Fibroblast of lung (primary cell): ENCODE results near the gene PRKAG2.

Source experiments
- CTCF ChIP-seq, 2 donors: IDR thresholded peaks in 1 of 2; conservative IDR thresholded peaks in 1 of 2; 1 replicate in 1 of 2; 2 replicates in 1 of 2; pipeline ENCODE4 v1.5.1; 2011 to 2012; ENCODE audit warnings: low read length in 2 of 2, control low read depth in 1 of 2, inconsistent platforms in 1 of 2, low read depth in 1 of 2, mild to moderate bottlenecking in 1 of 2
- EZH2 ChIP-seq: IDR thresholded peaks from 2 replicates; pipeline ENCODE4 v1.5.1; 2012; ENCODE audit warnings: low read length, control low read depth, mild to moderate bottlenecking; ENCODE audit errors: missing control alignments

GRCh38 chr7:151568956-151569940, 307.7 kb downstream of the PRKAG2 start:
- no peak for TF ChIP-seq CTCF (conservative IDR thresholded peaks at IDR 0.05 in 1 of 2, IDR thresholded peaks at IDR 0.05 in 1 of 2; ENCODE audit: low read depth in 1 of 2, low read length in 2 of 2)
- no peak for TF ChIP-seq EZH2
